ENCODE data around the gene TTL. TPM values are rescaled to one million over a fixed set of nuclear protein-coding genes. Genes with fewer than 3 reads are reported as not detected.

Gene TTL
- total and polyA plus RNA-seq, 4 donors, result 3.6 to 9.5 (median 7.1) TPM

DNA sequence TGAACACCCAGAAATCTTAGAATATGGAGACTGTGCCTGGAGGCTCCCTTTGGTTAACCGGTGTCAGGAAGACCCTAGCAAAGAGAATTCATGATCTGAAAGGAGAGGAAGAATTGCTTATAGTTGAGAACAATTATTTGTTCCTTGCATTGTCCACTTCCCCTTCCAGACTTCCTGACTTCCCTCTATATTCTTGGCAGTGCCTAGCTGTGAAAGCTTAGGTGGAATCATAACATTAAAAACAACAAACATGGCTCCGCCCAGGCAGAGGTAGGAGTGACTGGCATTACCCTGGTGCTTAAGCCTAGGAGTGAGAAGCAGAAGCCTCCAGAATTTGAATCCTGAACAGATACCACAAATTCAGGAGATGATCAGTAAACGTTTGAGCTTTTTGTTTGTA lies 1.9 kb downstream of the TTL start:
- TF ChIP-seq, protein P1, sequence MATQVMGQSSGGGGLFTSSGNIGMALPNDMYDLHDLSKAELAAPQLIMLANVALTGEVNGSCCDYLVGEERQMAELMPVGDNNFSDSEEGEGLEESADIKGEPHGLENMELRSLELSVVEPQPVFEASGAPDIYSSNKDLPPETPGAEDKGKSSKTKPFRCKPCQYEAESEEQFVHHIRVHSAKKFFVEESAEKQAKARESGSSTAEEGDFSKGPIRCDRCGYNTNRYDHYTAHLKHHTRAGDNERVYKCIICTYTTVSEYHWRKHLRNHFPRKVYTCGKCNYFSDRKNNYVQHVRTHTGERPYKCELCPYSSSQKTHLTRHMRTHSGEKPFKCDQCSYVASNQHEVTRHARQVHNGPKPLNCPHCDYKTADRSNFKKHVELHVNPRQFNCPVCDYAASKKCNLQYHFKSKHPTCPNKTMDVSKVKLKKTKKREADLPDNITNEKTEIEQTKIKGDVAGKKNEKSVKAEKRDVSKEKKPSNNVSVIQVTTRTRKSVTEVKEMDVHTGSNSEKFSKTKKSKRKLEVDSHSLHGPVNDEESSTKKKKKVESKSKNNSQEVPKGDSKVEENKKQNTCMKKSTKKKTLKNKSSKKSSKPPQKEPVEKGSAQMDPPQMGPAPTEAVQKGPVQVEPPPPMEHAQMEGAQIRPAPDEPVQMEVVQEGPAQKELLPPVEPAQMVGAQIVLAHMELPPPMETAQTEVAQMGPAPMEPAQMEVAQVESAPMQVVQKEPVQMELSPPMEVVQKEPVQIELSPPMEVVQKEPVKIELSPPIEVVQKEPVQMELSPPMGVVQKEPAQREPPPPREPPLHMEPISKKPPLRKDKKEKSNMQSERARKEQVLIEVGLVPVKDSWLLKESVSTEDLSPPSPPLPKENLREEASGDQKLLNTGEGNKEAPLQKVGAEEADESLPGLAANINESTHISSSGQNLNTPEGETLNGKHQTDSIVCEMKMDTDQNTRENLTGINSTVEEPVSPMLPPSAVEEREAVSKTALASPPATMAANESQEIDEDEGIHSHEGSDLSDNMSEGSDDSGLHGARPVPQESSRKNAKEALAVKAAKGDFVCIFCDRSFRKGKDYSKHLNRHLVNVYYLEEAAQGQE (IDR thresholded peaks at IDR 0.05), result no peak
- TF ChIP-seq JUND (IDR thresholded peaks at IDR 0.05), result no peak
- no peak for TF ChIP-seq TAF1 (conservative IDR thresholded peaks at IDR 0.05)
- Histone ChIP-seq H3K9ac (ENCODE audit: low read depth in 1 of 2, low read length in 2 of 2) (no peak overlapping the region), H3K4me1 (ENCODE audit: control insufficient read depth in 4 of 4, insufficient read depth in 4 of 4, low read length in 3 of 4) (peaks cover 2 to 24% (median 16%) of the 10 kb centered on the region in 4 donors), H3K4me3 (ENCODE audit: low read depth in 1 of 3, low read length in 3 of 3) (no peak overlapping the region), H3K36me3 (ENCODE audit: control insufficient read depth in 4 of 4, insufficient read depth in 3 of 4, low read depth in 1 of 4, low read length in 3 of 4) (no peaks in the 10 kb centered on the region), H3K9me3 (ENCODE audit: control insufficient read depth in 4 of 4, low read length in 3 of 4) (no peaks in the 10 kb centered on the region), H3K27me3 (ENCODE audit: control insufficient read depth in 4 of 4, insufficient read depth in 4 of 4, low read length in 3 of 4) (no peaks in the 10 kb centered on the region), H3K27ac (ENCODE audit: low read depth in 1 of 2, low read length in 2 of 2) (no peak overlapping the region)
- 84% methylated on average over 3 of the region's 3 CpGs for WGBS
- no peak for DNase-seq (ENCODE audit: low spot score)

DNA sequence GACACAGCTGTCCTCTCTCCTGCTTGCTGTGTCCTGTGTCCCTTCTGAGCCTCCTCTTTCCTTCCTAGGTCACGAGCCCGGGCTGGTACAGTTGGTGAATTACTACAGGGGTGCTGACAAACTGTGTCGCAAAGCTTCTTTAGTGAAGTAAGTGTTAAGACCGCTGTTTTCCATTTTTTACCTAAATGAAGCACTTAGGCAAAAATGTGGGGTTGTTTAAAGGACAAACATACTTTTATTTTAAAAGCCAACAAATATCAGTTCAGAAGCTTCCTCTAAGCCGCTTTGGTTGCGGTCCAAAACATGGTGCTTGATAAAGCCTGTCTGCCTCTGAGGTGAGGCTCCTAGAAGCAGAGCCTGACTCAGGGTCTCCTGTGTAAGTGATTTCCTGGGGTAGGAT lies 3.9 kb downstream of the TTL start:
- no peaks in the 10 kb centered on the region for H3K9me3 ChIP-seq (ENCODE audit: control insufficient read depth in 4 of 4, low read length in 3 of 4)
- WGBS, result 93% methylated on average over 6 of the region's 6 CpGs
- H3K4me1 ChIP-seq (ENCODE audit: control insufficient read depth in 4 of 4, insufficient read depth in 4 of 4, low read length in 3 of 4), result peaks cover 2 to 19% (median 13%) of the 10 kb centered on the region in 4 donors
- H3K27ac ChIP-seq (ENCODE audit: low read depth in 1 of 2, low read length in 2 of 2), result no peak overlapping the region
- H3K36me3 ChIP-seq (ENCODE audit: control insufficient read depth in 4 of 4, insufficient read depth in 3 of 4, low read depth in 1 of 4, low read length in 3 of 4), result no peaks in the 10 kb centered on the region
- DNase-seq (ENCODE audit: low spot score), result no peak
- no peaks in the 10 kb centered on the region for H3K27me3 ChIP-seq (ENCODE audit: control insufficient read depth in 4 of 4, insufficient read depth in 4 of 4, low read length in 3 of 4)
- H3K4me3 ChIP-seq (ENCODE audit: low read depth in 1 of 3, low read length in 3 of 3), result no peak overlapping the region
- no peak overlapping the region for H3K9ac ChIP-seq (ENCODE audit: low read depth in 1 of 2, low read length in 2 of 2)
- TF ChIP-seq, protein P2, sequence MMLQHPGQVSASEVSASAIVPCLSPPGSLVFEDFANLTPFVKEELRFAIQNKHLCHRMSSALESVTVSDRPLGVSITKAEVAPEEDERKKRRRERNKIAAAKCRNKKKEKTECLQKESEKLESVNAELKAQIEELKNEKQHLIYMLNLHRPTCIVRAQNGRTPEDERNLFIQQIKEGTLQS (IDR thresholded peaks at IDR 0.05), result no peak
- TF ChIP-seq, protein P3, sequence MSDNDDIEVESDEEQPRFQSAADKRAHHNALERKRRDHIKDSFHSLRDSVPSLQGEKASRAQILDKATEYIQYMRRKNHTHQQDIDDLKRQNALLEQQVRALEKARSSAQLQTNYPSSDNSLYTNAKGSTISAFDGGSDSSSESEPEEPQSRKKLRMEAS (IDR thresholded peaks at IDR 0.05), result no peak
- TF ChIP-seq, protein P4, sequence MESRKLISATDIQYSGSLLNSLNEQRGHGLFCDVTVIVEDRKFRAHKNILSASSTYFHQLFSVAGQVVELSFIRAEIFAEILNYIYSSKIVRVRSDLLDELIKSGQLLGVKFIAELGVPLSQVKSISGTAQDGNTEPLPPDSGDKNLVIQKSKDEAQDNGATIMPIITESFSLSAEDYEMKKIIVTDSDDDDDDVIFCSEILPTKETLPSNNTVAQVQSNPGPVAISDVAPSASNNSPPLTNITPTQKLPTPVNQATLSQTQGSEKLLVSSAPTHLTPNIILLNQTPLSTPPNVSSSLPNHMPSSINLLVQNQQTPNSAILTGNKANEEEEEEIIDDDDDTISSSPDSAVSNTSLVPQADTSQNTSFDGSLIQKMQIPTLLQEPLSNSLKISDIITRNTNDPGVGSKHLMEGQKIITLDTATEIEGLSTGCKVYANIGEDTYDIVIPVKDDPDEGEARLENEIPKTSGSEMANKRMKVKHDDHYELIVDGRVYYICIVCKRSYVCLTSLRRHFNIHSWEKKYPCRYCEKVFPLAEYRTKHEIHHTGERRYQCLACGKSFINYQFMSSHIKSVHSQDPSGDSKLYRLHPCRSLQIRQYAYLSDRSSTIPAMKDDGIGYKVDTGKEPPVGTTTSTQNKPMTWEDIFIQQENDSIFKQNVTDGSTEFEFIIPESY (IDR thresholded peaks at IDR 0.05), result no peak
- TF ChIP-seq EGR1 (IDR thresholded peaks at IDR 0.05; ENCODE audit: low read depth in 2 of 2) (no peak), GABPA (IDR thresholded peaks at IDR 0.05 in 1 of 2, conservative IDR thresholded peaks at IDR 0.05 in 1 of 2) (no peak), RAD21 (IDR thresholded peaks at IDR 0.05) (no peak)

DNA sequence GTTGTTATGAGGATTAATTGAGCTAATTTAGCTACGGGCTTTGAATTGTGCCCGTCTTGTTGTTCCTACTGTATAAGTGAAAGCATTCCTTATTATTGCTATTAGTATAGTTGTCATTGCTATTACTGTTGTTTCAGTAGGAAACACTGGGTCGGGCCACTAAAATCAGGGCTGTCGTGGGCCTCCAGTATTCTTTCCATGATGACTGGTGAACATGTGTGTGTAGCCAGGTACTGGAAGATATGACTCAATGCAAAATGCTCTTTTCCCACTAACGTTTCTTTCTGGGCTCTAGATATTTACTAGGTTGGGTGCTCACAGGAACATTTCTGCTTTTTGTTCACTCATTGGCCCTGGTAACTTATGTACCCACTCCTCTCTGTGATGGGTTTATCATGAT lies 4.9 kb downstream of the TTL start:
- Histone ChIP-seq H3K36me3 (ENCODE audit: control insufficient read depth in 4 of 4, insufficient read depth in 3 of 4, low read depth in 1 of 4, low read length in 3 of 4) (no peaks in the 10 kb centered on the region), H3K4me3 (ENCODE audit: low read depth in 1 of 3, low read length in 3 of 3) (no peak overlapping the region), H3K4me1 (ENCODE audit: control insufficient read depth in 4 of 4, insufficient read depth in 4 of 4, low read length in 3 of 4) (peaks cover 2 to 12% (median 8%) of the 10 kb centered on the region in 4 donors), H3K27ac (ENCODE audit: low read depth in 1 of 2, low read length in 2 of 2) (no peak overlapping the region), H3K9ac (ENCODE audit: low read depth in 1 of 2, low read length in 2 of 2) (no peak overlapping the region), H3K27me3 (ENCODE audit: control insufficient read depth in 4 of 4, insufficient read depth in 4 of 4, low read length in 3 of 4) (no peaks in the 10 kb centered on the region), H3K9me3 (ENCODE audit: control insufficient read depth in 4 of 4, low read length in 3 of 4) (no peaks in the 10 kb centered on the region)
- TF ChIP-seq FOXA1 (IDR thresholded peaks at IDR 0.05), result no peak
- TF ChIP-seq SP1 (IDR thresholded peaks at IDR 0.05), result no peak
- TF ChIP-seq JUND (IDR thresholded peaks at IDR 0.05), result no peak
- no peak for TF ChIP-seq TAF1 (conservative IDR thresholded peaks at IDR 0.05)
- TF ChIP-seq HNF4G (IDR thresholded peaks at IDR 0.05), result no peak
- TF ChIP-seq, protein P2 (IDR thresholded peaks at IDR 0.05), result no peak
- no peak for TF ChIP-seq FOXA2 (IDR thresholded peaks at IDR 0.05)
- TF ChIP-seq, protein P1 (IDR thresholded peaks at IDR 0.05), result no peak
- TF ChIP-seq RXRA (IDR thresholded peaks at IDR 0.05), result no peak
- DNase-seq (ENCODE audit: low spot score), result no peak
- 95% methylated on average over 5 of the region's 5 CpGs for WGBS
